Thoracic aorta endothelial cell (primary cell): ENCODE data around the gene PCDHGA2. TPM values are rescaled to one million over a fixed set of nuclear protein-coding genes. Genes with fewer than 3 reads are reported as not detected.

Experiments
- total RNA-seq: library from RNA; depleted of rRNA; stranded (reverse); fragments of >200 nt; gene quantifications from 2 replicates; pipeline ENCODE4 v1.2.3, GENCODE V29; 2012

Gene PCDHGA2
- total RNA-seq: 1.1 and 1.2 TPM in 2 replicates

GRCh38 chr5:141338538-141339306 lies at the start of gene PCDHGA2:
Gene PCDHGA2 (plus strand): TSS chr5:141338760.

GRCh38 chr5:141303756-141304155 lies 34.8 kb upstream of the PCDHGA2 start, which contains the start of gene SLC25A2:
Gene SLC25A2 (minus strand): TSS chr5:141304049. CDS start chr5:141303865, 184 bp downstream.

DNA sequence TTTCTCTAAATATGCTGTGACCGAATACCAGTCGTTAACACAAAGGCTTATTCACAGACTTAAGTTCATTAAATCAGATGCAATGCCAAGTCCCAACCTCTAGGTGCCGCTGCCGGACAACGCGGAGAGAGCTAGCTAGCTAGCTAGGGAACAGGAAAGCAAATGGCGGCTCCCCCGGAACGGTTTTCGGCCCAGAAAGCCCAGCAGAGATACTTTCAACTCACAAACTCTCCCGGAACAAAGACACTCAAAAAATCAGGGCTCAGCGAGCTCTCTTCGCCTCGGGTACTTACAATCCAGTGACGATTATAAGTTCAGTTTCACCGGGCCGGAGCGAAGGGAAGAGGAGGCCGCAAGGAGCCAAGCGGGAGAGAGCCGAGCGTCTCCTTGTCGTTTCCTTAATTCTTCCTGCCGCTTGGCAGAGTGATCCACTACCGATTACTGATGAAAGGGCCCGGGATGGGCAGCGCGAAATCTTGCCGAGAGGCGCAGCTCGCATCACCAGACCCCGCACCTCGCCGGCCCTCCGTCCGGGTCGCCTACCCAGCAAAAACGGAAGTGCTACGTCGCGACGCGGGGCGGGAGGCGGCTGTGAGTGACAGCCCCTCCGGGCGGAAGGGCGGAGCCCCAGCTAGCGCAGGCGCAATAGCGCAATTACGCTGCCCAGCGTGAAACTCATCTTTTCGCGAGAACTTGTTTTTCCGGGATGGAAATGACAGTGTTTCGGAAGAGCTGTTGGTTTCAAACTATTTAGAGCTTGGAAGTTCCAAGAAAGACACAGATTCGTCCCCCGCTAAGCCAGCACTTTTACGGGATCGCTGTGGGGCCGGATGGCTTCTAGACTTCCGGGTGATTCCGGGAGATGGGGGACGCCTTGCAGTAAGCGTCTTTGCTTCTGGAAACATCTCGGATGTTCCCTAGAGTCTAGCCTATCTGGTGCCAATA lies 18.1 kb upstream of the PCDHGA2 start, which contains the start of gene TAF7:
Gene TAF7 (minus strand): TSS at position 560 of the 945 bp plus-strand sequence. CDS start 740 bp downstream, outside the sequence.

DNA sequence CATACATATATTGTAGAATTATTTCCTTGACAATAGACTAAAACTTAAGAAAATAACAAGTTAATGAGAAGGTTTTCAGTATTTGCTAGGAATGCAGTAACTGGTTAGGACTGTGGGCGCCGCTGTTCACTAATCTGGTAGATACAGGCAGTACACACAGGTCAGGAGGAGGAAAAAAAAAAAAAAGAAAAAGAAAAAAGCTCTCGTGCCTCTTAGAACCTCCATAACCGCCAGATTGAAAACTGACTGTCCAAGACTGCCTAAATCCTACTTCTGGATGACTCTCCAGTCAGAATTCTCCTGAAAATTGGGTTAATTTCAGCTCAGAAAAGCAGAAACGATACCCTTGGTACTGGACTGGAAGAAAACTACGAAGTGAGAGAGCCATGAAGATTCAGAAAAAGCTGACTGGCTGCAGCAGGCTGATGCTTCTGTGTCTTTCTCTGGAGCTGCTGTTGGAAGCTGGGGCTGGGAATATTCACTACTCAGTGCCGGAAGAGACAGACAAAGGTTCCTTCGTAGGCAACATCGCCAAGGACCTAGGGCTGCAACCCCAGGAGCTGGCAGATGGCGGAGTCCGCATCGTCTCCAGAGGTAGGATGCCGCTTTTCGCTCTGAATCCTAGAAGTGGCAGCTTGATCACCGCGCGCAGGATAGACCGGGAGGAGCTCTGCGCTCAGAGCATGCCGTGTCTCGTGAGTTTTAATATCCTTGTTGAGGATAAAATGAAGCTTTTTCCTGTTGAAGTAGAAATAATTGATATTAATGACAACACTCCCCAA lies 8.1 kb upstream of the PCDHGA2 start, which contains the start of gene PCDHGA1:
Gene PCDHGA1 (plus strand): TSS at position 216 of the 782 bp plus-strand sequence.

GRCh38 chr5:141343242-141343952 lies 4.8 kb downstream of the PCDHGA2 start, which contains the start of gene PCDHGA3:
Gene PCDHGA3 (plus strand): TSS chr5:141343829. CDS start chr5:141344034, 205 bp downstream.

GRCh38 chr5:141349917-141350619 lies 11.5 kb downstream of the PCDHGA2 start, which contains the start of gene PCDHGB1:
Gene PCDHGB1 (plus strand): TSS chr5:141350099. CDS start chr5:141350261, 162 bp downstream.

DNA sequence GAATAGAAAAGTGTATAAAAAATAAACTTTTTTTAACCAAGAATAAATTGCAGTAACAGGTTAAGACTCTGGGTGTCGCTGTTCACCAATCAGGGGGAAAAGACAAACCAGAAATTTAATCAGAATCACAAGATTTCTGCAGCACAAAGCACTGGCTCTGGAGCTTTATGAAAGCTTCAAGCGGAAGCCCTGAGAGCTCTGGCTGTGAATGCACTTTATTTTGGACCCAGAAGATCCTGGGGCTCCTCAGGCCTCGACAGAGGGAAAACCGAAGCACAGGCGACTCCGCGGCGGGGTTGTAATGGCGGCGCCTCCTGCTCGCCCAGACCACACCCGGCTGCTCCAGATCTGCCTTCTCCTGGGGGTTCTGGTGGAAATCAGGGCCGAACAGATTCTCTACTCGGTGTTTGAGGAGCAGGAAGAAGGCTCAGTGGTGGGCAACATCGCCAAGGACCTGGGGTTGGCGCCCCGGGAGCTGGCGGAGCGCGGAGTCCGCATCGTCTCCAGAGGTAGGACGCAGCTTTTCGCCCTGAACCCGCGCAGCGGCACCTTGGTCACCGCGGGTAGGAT lies 16.4 kb downstream of the PCDHGA2 start, which contains the start of gene PCDHGA4:
Gene PCDHGA4 (plus strand): TSS at position 122 of the 570 bp plus-strand sequence. CDS start 87 bp downstream, at position 209.

GRCh38 chr5:141359790-141360426 lies 21.3 kb downstream of the PCDHGA2 start, which contains the start of gene PCDHGB2:
Gene PCDHGB2 (plus strand): TSS chr5:141359994. CDS start chr5:141360136, 142 bp downstream.

DNA sequence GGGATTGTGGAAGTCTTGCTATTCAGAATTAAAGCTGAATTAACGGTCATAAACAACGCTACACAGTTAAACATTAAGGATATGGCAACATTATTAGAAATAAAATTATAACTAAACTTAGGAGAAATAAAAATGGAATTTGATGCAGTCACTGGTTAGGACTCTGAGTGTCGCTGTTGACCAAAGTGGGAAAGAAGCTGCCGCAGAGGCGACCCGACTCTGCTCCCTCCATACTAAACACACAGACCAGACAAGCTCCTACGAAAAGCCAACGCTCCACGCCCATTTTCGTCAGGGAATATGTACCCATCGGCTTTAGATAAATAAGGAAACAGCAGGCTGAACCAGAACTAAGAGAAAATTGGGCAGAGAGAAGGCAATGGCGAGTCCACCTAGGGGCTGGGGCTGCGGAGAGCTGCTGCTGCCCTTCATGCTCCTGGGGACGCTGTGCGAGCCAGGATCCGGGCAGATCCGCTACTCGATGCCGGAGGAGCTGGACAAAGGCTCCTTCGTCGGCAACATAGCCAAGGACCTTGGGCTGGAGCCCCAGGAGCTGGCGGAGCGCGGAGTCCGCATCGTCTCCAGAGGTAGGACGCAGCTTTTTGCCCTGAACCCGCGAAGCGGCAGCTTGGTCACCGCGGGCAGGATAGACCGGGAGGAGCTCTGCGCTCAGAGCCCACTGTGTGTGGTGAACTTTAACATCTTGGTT lies 25.5 kb downstream of the PCDHGA2 start, which contains the start of gene PCDHGA5:
Gene PCDHGA5 (plus strand): TSS at position 211 of the 709 bp plus-strand sequence. CDS start 169 bp downstream, at position 380.

GRCh38 chr5:141369994-141370848 lies 31.7 kb downstream of the PCDHGA2 start, which contains the start of gene PCDHGB3:
Gene PCDHGB3 (plus strand): TSS chr5:141370242. CDS start chr5:141370395, 153 bp downstream.

GRCh38 chr5:141373673-141374317 lies 35.2 kb downstream of the PCDHGA2 start, which contains the start of gene PCDHGA6:
Gene PCDHGA6 (plus strand): TSS chr5:141373891. CDS start chr5:141374084, 193 bp downstream.

GRCh38 chr5:141382469-141383294 lies 44.1 kb downstream of the PCDHGA2 start, which contains the start of gene PCDHGA7:
Gene PCDHGA7 (plus strand): TSS chr5:141382742. CDS start chr5:141382900, 158 bp downstream.

GRCh38 chr5:141387557-141388311 lies 49.2 kb downstream of the PCDHGA2 start, which contains the start of gene PCDHGB4:
Gene PCDHGB4 (plus strand): TSS chr5:141387698. CDS start chr5:141387885, 187 bp downstream.

DNA sequence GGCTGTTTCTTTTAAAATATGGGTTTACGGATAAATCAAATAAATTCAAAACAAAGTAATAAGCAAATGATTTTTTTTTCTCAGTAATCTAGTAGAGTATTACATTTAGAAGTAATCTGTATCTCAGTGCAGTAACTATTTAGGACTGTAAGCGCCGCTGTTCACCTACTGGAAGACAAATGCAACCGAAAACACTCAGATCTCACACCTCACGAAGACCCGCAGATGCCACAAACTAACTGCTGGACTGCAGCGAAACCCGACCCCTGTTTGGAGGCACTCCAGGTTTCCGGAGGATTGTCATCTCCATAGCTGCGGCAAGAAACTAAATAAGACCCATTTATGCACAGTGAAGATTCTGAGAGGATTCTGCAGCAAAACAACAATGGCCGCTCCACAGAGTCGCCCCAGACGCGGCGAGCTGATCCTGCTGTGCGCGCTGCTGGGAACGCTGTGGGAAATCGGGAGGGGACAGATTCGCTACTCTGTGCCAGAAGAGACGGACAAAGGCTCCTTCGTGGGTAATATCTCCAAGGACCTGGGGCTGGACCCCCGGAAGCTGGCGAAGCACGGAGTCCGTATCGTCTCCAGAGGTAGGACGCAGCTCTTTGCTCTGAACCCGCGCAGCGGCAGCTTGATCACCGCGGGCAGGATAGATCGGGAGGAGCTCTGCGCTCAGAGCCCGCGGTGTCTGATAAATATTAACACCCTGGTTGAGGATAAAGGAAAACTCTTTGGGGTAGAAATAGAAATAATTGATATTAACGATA lies 54.1 kb downstream of the PCDHGA2 start, which contains the start of gene PCDHGA8:
Gene PCDHGA8 (plus strand): TSS at position 205 of the 770 bp plus-strand sequence. CDS start 181 bp downstream, at position 386.

